HFF-Myc (cell line): Measurements from ENCODE around the gene LAS1L.

ENCODE experiments used
- DNase-seq: peaks from one replicate; pipeline ENCODE4 v3.0.0-alpha.2; 2011; ENCODE audit warnings: low read depth; ENCODE audit errors: extremely low read depth
- H3K4me3 ChIP-seq: replicated peaks from 2 replicates; pipeline ENCODE4 v1.5.1; 2011; ENCODE audit warnings: low read depth, mild to moderate bottlenecking, control low read depth, low read length
- TF ChIP-seq, protein P1 (sequence below): IDR thresholded peaks from 2 replicates; pipeline ENCODE4 v1.5.1; 2012; ENCODE audit warnings: mild to moderate bottlenecking, low read depth, low read length, control low read depth; ENCODE audit errors: missing control alignments

The LAS1L gene

DNA sequence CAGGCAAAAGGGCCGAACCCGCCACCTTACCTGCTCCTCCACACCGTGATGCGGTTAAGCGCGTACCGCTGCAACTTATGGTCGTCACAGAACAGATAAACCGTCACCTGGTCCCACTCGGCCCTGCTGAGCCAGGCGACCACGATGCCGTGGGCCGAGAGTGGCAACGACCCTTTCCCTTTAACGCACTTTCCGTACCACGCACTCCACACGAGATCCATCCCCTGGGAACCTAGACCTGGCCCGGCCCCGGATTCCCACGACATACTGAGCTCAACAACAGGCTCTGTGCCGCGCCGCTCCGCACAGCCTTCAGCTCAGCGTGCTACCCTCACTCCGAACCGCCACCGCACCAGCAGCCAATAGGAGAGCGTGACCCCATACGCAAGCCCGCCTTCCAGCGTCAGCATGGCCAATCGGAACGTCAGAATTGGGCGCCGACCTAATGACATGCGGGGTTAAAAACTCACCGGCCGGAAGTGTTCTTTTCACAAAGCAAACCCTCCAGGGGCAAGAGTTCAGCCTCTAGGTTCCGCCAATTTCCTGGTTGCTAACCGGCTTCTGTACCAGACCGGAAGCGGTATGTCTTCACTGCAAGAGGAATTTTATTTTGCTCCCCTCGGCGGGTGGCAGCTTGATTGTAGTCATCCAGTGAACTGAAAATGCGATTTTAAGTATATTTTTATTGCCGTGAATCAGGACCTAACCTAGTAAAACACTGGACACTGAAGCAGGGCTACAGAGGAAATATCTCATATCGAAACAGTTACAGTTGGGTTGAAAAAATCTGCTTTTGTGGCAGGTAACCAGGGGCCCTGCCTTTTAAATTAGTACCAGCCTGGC is at the start of gene LAS1L:
Gene LAS1L, minus strand, starts transcription at position 338 of the 843 bp plus-strand sequence. Its CDS starts 72 bp downstream, at position 266.
- DNase-seq, result peak; percentile 85
- TF ChIP-seq, protein P1, sequence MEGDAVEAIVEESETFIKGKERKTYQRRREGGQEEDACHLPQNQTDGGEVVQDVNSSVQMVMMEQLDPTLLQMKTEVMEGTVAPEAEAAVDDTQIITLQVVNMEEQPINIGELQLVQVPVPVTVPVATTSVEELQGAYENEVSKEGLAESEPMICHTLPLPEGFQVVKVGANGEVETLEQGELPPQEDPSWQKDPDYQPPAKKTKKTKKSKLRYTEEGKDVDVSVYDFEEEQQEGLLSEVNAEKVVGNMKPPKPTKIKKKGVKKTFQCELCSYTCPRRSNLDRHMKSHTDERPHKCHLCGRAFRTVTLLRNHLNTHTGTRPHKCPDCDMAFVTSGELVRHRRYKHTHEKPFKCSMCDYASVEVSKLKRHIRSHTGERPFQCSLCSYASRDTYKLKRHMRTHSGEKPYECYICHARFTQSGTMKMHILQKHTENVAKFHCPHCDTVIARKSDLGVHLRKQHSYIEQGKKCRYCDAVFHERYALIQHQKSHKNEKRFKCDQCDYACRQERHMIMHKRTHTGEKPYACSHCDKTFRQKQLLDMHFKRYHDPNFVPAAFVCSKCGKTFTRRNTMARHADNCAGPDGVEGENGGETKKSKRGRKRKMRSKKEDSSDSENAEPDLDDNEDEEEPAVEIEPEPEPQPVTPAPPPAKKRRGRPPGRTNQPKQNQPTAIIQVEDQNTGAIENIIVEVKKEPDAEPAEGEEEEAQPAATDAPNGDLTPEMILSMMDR, result no peak
- H3K4me3 ChIP-seq, result peak within 1 kb of the TSS; percentile 86

DNA sequence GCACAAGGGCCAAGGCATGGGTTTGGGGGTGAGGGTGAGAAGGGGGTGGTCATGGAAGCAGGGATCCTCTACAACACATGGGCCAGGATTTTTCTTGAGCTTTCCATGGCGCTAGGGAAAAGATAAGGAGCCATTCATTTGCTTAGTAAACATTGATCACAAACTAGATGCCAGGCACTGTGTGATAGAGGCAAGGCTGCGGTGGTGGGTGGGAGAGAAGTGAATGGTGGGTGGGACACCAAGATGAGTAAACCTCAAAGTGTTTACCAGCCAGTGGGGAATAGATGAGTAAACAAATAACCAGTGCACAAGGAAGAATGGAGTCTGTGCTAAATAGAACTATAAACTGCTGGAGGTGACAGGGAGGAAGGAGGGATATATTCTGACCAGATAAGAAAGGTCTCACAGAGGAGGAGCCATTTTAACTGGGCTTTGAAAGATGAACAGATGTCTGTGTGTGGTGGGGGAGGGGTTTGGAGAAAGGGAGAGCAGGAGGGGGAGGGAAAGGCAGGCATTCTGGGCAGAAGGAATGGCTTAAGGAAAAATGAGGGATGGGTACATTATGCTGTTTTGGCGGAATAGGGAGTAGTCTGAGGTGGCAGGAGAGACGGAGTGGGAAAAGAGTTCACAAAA is 48.0 kb upstream of the LAS1L start:
- TF ChIP-seq, protein P1, result no peak
- H3K4me3 ChIP-seq, result no peak overlapping the region
- DNase-seq, result no peak

DNA sequence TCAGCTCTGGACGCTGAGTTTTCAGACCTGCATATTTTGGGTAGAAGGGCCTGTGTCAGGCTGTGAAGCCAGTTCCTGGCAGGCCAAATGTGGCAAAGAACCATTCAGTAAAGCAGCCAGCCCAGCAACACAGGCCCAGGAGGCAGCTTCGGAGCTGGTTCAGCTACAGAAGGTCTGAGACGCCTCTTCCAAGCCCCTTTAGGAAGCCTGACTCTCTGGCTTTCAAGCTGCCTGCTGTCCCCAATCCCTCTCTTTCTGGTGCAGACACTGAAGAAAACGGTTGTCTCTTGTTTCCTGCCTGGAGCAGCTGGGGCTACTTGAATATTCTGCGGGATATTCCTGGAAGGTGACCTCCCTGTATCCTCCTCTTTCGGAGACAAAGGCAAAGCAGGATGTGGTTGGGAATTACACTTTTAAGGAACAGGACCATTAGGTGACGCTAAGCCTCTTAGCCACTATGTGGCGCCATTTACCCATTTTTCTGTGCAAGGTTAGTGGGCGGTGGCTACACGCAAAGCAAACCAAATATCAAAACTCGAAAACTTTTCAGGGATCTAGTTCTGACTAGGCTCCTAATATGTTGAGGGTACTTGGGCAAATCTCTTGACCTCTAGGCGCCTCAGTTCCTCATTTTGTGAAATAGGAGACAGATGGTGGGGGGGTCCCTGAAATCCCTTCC is 47.2 kb upstream of the LAS1L start:
- no peak for DNase-seq
- TF ChIP-seq, protein P1, result peak; percentile 64
- no peak overlapping the region for H3K4me3 ChIP-seq

DNA sequence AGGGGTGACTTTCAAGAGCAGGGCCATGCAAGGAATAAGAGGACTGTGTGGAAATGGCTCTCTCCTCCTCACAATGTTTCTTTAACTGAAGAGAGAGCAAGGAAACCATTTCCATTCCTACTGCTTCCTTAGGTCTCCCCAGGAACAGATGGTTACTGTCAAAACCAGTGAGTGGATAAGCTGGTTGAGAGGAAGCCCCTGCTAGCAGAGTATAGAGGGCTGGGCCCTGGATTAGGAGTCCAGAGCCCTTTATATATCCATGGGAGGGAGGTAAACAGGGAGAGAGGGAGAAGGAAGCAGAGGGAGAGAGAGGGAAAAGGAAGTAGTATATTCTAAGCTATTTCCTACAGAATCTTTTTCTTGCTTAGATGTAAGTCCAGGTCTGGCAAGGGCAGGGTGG is 43.8 kb upstream of the LAS1L start:
- no peak for DNase-seq
- H3K4me3 ChIP-seq, result no peak overlapping the region
- TF ChIP-seq, protein P1, result no peak

DNA sequence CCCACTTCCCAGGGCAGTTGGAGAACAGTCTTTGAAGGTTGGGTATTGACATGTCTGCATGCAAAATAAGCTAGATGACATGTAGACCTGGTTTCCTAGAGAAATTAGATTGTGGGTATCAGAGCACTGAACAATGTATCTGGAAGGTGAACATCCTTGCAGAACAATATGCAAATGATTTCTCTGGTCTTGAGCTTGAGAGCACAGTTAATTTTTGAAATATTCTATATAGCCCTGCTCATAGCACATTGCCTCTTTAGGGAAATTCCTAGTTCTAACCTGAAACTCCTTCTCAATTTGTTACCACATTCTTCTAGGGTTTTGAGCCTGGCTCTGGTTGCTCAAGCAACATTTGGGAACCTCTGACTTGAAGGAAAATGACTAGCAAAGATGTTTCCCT is 41.6 kb upstream of the LAS1L start:
- DNase-seq, result no peak
- TF ChIP-seq, protein P1, result no peak

DNA sequence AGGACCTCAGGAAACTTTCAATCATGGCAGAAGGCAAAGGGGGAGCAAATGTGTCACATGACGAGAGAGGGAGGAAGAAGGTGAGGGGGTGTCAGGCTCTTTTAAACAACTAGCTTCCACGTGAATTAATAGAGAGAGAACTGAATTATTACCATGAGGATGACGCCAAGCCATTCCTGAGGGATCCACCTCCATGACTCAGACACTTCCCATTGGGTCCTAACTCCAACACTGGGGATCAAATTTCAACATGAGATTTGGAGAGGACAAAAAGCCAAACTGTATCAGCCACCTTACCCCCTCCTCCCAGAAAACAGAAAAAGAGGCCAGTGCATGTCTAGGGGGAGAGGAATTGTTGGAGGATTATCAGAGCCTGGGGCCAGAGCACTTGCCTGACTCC is 40.4 kb upstream of the LAS1L start:
- DNase-seq, result no peak
- TF ChIP-seq, protein P1, result no peak
- H3K4me3 ChIP-seq, result no peak overlapping the region

More for the DNA sequence above, 41.6 kb upstream of the LAS1L start:
- H3K4me3 ChIP-seq, result no peak overlapping the region
